HepG2 (cell line): Measurements from ENCODE around the gene CCNYL1. TPM values are rescaled to one million over a fixed set of nuclear protein-coding genes. Genes with fewer than 3 reads are reported as not detected.
"Not testable (repeated sequence)": the region's sequence is repeated elsewhere in the genome, so short reads cannot be mapped to it uniquely, and the experiment has no call there.

Source experiments
- ATAC-seq: fragments of 200-7000 bp; cut with Tn5 transposase; 3 replicates; pipeline ENCODE4 v1.9.1; 2020; ENCODE audit warnings: mild to moderate bottlenecking, moderate library complexity
- BruUV-seq: library from RNA; stranded (reverse); fragments of 400-500 nt; replicated peaks from 2 replicates; lab custom pipeline; 2021; lab: Mats Ljungman, UMichigan
- CTCF ChIA-PET: fragments of 300-600 bp; formaldehyde crosslinking; extraction: SDS; loops from one replicate; lab custom pipeline; 2021; ENCODE audit warnings: low total read pairs, inconsistent platforms, low intra/inter-chr PET ratio; lab: Yijun Ruan, JAX
- POLR2A ChIA-PET: fragments of 350-600 bp; sonication (Branson Sonifier 250); formaldehyde crosslinking; loops from one replicate; lab custom pipeline; 2020; ENCODE audit warnings: antibody characterized with exemption, inconsistent platforms; lab: Yijun Ruan, JAX
- DNase-seq: peaks from one replicate; pipeline ENCODE4 v3.0.0-alpha.2; 2015; ENCODE audit warnings: low spot score
- FAIRE-seq: peaks from 3 replicates; lab custom pipeline; 2011; peaks lifted over from hg19 to GRCh38; lab: Jason Lieb, UNC
- H2AFZ ChIP-seq: one replicate; pipeline ENCODE4 v1.6.1; 2011; ENCODE audit warnings: low read length, inconsistent platforms
- H3K27ac ChIP-seq: fragments of 300-600 bp; 3 replicates; pipeline ENCODE4 v1.8.0; 2011; ENCODE audit warnings: mixed run types, mild to moderate bottlenecking, mixed read lengths, low read length, inconsistent platforms; ENCODE audit not compliant: insufficient read depth; ENCODE audit errors: extremely low read length
- H3K27me3 ChIP-seq, 2 experiments: fragments of 200-600 bp in 1 of 2; 2 replicates in 1 of 2; 3 replicates in 1 of 2; pipeline versions ENCODE4 v1.6.0 to v1.8.0; 2011; ENCODE audit warnings: low read length in 2 of 2, mild to moderate bottlenecking in 2 of 2, moderate library complexity in 2 of 2, inconsistent platforms in 1 of 2; ENCODE audit not compliant: insufficient read depth in 2 of 2, control insufficient read depth in 1 of 2
- H3K36me3 ChIP-seq, 2 experiments: fragments of 200-600 bp in 1 of 2; replicated peaks in 1 of 2; 2 replicates in 1 of 2; 3 replicates in 1 of 2; pipeline versions ENCODE4 v1.5.1 to v1.8.0; 2011; ENCODE audit warnings: low read length in 2 of 2, inconsistent platforms in 1 of 2; ENCODE audit not compliant: insufficient read depth in 2 of 2, control insufficient read depth in 1 of 2
- H3K4me1 ChIP-seq: 2 replicates; pipeline ENCODE4 v1.5.1; 2012; ENCODE audit warnings: low read length, inconsistent platforms; ENCODE audit not compliant: insufficient read depth
- H3K4me2 ChIP-seq: 2 replicates; pipeline ENCODE4 v1.6.0; 2011; ENCODE audit warnings: low read depth, low read length, inconsistent platforms
- H3K4me3 ChIP-seq, 3 experiments: fragments of 200-600 bp in 1 of 3; sonication (generic), shearing (Covaris generic) in 1 of 3; replicated peaks in 1 of 3; 2 replicates each; pipeline ENCODE4 v1.5.1; 2011 to 2016; ENCODE audit warnings: low read length in 3 of 3, inconsistent platforms in 2 of 3, low read depth in 2 of 3, mild to moderate bottlenecking in 2 of 3, control low read depth in 1 of 3, mixed read lengths in 1 of 3; ENCODE audit not compliant: insufficient read depth in 1 of 3
- H3K79me2 ChIP-seq: one replicate; pipeline ENCODE4 v1.6.1; 2011; ENCODE audit warnings: low read length, inconsistent platforms; ENCODE audit not compliant: insufficient read depth
- H3K9ac ChIP-seq: 2 replicates; pipeline ENCODE4 v1.6.0; 2011; ENCODE audit warnings: mild to moderate bottlenecking, low read depth, low read length, inconsistent platforms; ENCODE audit not compliant: insufficient read depth
- H3K9me3 ChIP-seq: 2 replicates; pipeline ENCODE4 v1.5.1; 2012; ENCODE audit warnings: mild to moderate bottlenecking, low read length
- H4K20me1 ChIP-seq: 2 replicates; pipeline ENCODE4 v1.6.0; 2011; ENCODE audit warnings: inconsistent platforms, mild to moderate bottlenecking, low read length, moderate library complexity; ENCODE audit not compliant: insufficient read depth
- FUBP1 ChIP-seq: sonication (generic); formaldehyde crosslinking; IDR thresholded peaks from 2 replicates; pipeline ENCODE4 v1.5.1; 2020; ENCODE audit warnings: missing genetic modification reagents, mild to moderate bottlenecking, borderline replicate concordance
- HNF4G ChIP-seq, 2 experiments: sonication (generic) in 1 of 2; formaldehyde crosslinking in 1 of 2; IDR thresholded peaks; 2 replicates each; pipeline versions ENCODE4 v1.4.0 to v1.6.1; 2011 to 2020; ENCODE audit warnings: borderline replicate concordance in 2 of 2, low read depth in 2 of 2, mild to moderate bottlenecking in 2 of 2, low read length in 1 of 2, missing genetic modification reagents in 1 of 2, moderate library complexity in 1 of 2
- IKZF4 ChIP-seq: sonication (generic); formaldehyde crosslinking; IDR thresholded peaks from 2 replicates; pipeline ENCODE4 v1.5.1; 2020; ENCODE audit warnings: borderline replicate concordance, mild to moderate bottlenecking, low read depth, missing genetic modification reagents; ENCODE audit errors: not compliant biosample characterization
- NR2C2 ChIP-seq: sonication (generic); formaldehyde crosslinking; IDR thresholded peaks from 2 replicates; pipeline ENCODE4 v1.4.0; 2020; ENCODE audit warnings: missing genetic modification reagents, mild to moderate bottlenecking, moderate library complexity, borderline replicate concordance
- PAF1 ChIP-seq: IDR thresholded peaks from 2 replicates; pipeline ENCODE4 v1.6.1; 2016; ENCODE audit warnings: missing genetic modification reagents, missing compliant biosample characterization
- POLR2AphosphoS2 ChIP-seq: IDR thresholded peaks from 2 replicates; pipeline ENCODE4 v1.6.1; 2011; ENCODE audit warnings: low read depth, low read length, improper control_type of control experiment
- TBX2 ChIP-seq: sonication (generic); formaldehyde crosslinking; IDR thresholded peaks from 2 replicates; pipeline ENCODE4 v1.5.0; 2020; ENCODE audit warnings: missing genetic modification reagents, mild to moderate bottlenecking, borderline replicate concordance
- ZC3H13 ChIP-seq: sonication (generic); formaldehyde crosslinking; IDR thresholded peaks from 2 replicates; pipeline ENCODE4 v1.8.1; 2023; ENCODE audit warnings: mild to moderate bottlenecking, missing genetic modification reagents, moderate library complexity
- ZNF350 ChIP-seq: sonication (generic); formaldehyde crosslinking; IDR thresholded peaks from 2 replicates; pipeline ENCODE4 v1.4.0; 2020; ENCODE audit warnings: mild to moderate bottlenecking, low read depth, missing genetic modification reagents, borderline replicate concordance
- ZNF460 ChIP-seq: sonication (generic); formaldehyde crosslinking; IDR thresholded peaks from 2 replicates; pipeline ENCODE4 v1.5.1; 2020; ENCODE audit warnings: missing genetic modification reagents, mild to moderate bottlenecking, borderline replicate concordance
- ZNF574 ChIP-seq: sonication (generic); formaldehyde crosslinking; IDR thresholded peaks from 2 replicates; pipeline ENCODE4 v1.4.0; 2020; ENCODE audit warnings: missing genetic modification reagents
- ZNF788 ChIP-seq: sonication (generic); formaldehyde crosslinking; IDR thresholded peaks from 2 replicates; pipeline ENCODE4 v1.5.0; 2020; ENCODE audit warnings: mild to moderate bottlenecking, missing genetic modification reagents, borderline replicate concordance
- WGBS: methylation state at CpG from one replicate; pipeline ENCODE4 v1.1.6; 2017; ENCODE audit warnings: low lambda C conversion rate; 5-methylcytosine and 5-hydroxymethylcytosine counted together
- in situ Hi-C: cut with HindIII; loops from 2 replicates; pipeline ENCODE4 v1.10.0; 2017; ENCODE audit warnings: low pct_unique_long_range_greater_than_20kb; ENCODE audit not compliant: extremely low pct_ligation_motif_present
- intact Hi-C: fragments of 100-400 bp; cut with micrococcal nuclease; formaldehyde crosslinking; loops from one replicate; pipeline ENCODE4 v1.10.0; 2022; ENCODE audit not compliant: unreplicated experiment
- polyA plus RNA-seq, 8 experiments: library from polyadenylated mRNA; depleted of rRNA in 3 of 8; stranded (reverse) in 7 of 8; unstranded in 1 of 8; fragments of >200 nt; fragmentation: Illumina TruSeq in 4 of 8; extraction: Trizol in 4 of 8; gene quantifications; 2 replicates each; pipeline versions ENCODE4 v1.2.1 to v1.2.3, GENCODE V29; 2011 to 2016; ENCODE audit warnings: low read depth in 4 of 8, missing spikeins in 1 of 8, mixed read lengths in 1 of 8; ENCODE audit not compliant: insufficient read depth in 1 of 8
- total RNA-seq, 5 experiments: library from RNA; depleted of rRNA; stranded (reverse); fragments of >200 nt; fragmentation: Illumina TruSeq; extraction: Trizol; gene quantifications; 2 replicates each; pipeline ENCODE4 v1.2.3, GENCODE V29; 2016; ENCODE audit warnings: low read depth in 1 of 5
- TF ChIP-seq, protein P1 (sequence below): IDR thresholded peaks from 2 replicates; pipeline ENCODE4 v1.6.1; 2018; ENCODE audit warnings: missing genetic modification reagents

Gene CCNYL1
- total and polyA plus RNA-seq, 2 of the 13 experiments (the other 11 are each of a cell fraction or from before 2014, with no cell fraction given): 12.5 to 16.2 TPM

GRCh38 chr2:207761426-207761825 lies 50.0 kb downstream of the CCNYL1 start:
- H3K27ac ChIP-seq; intact Hi-C loops; H3K9me3 ChIP-seq; H3K27me3 ChIP-seq; H3K4me3 ChIP-seq; H3K4me2 ChIP-seq; BruUV-seq; in situ Hi-C loops; H3K9ac ChIP-seq; DNase-seq; H2AFZ ChIP-seq; FAIRE-seq; CTCF ChIA-PET; TF ChIP-seq HNF4G (CRISPR knock-in tag; IDR thresholded peaks at IDR 0.05; ENCODE audit: borderline replicate concordance, low read depth): not testable (repeated sequence)
- whole genome bisulfite sequencing: 95% methylated on average over 3 of the region's 3 CpGs
- Histone ChIP-seq H3K36me3 (peaks cover 11 to 53% of the 10 kb centered on the region in 2 experiments), H3K4me1 (peaks cover 55% of the 10 kb centered on the region), H4K20me1 (peaks cover 54% of the 10 kb centered on the region), H3K79me2 (peaks cover 54% of the 10 kb centered on the region)
- ATAC-seq: peak; percentile 5
- POLR2A ChIA-PET: interaction anchor here (0.8 to 2.3 kb wide), 7 partner anchors 12 to 174 kb away, joined by 3 to 27 read pairs (median 3); no protein-coding TSS in a partner anchor
- TF ChIP-seq FUBP1 (CRISPR knock-in tag) (0 out of 2 replicates have a peak, but pooled peaks have one; percentile 53), ZNF574 (CRISPR knock-in tag) (0 out of 2 replicates have a peak, but pooled peaks have one; percentile 26), IKZF4 (peak; percentile 37), NR2C2 (0 out of 2 replicates have a peak, but pooled peaks have one; percentile 32), ZNF460 (CRISPR knock-in tag) (peak; percentile 95), TBX2 (0 out of 2 replicates have a peak, but pooled peaks have one; percentile 18), HNF4G (IDR thresholded peaks at IDR 0.05; ENCODE audit: borderline replicate concordance, low read depth, low read length) (peak; percentile 54; the same call in 1 of the 2 replicates), ZC3H13 (CRISPR knock-in tag) (peak; percentile 68), POLR2AphosphoS2 (peak; percentile 31; the same call in 1 of the 2 replicates), ZNF788 (CRISPR knock-in tag) (peak; percentile 20; the same call in 1 of the 2 replicates), PAF1 (CRISPR knock-in tag) (0 out of 2 replicates have a peak, but pooled peaks have one; percentile 66), ZNF350 (CRISPR knock-in tag) (0 out of 2 replicates have a peak, but pooled peaks have one; percentile 45)
- TF ChIP-seq, protein P1, sequence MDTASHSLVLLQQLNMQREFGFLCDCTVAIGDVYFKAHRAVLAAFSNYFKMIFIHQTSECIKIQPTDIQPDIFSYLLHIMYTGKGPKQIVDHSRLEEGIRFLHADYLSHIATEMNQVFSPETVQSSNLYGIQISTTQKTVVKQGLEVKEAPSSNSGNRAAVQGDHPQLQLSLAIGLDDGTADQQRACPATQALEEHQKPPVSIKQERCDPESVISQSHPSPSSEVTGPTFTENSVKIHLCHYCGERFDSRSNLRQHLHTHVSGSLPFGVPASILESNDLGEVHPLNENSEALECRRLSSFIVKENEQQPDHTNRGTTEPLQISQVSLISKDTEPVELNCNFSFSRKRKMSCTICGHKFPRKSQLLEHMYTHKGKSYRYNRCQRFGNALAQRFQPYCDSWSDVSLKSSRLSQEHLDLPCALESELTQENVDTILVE (CRISPR knock-in tag): peak; percentile 13; the same call in 1 of the 2 replicates
